Lung (tissue), 12 donors: ENCODE measurements around the gene CHRDL2. TPM values are rescaled to one million over a fixed set of nuclear protein-coding genes. Genes with fewer than 3 reads are reported as not detected.

Experiments
- ATAC-seq: fragments of 200-7000 bp; cut with Tn5 transposase; one replicate; pipeline ENCODE4 v1.9.1; 2020; ENCODE audit warnings: moderate number of reproducible peaks; ENCODE audit not compliant: insufficient read depth, low FRiP score
- DNase-seq, 3 donors: peaks; one replicate each; pipeline ENCODE4 v3.0.0-alpha.2; 2013 to 2017
- H3K27ac ChIP-seq, 2 donors: one replicate each; pipeline ENCODE4 v1.5.1; 2013; ENCODE audit warnings: mild to moderate bottlenecking in 2 of 2, moderate library complexity in 2 of 2, control low read depth in 1 of 2, inconsistent platforms in 1 of 2, low read depth in 1 of 2, low read length in 1 of 2
- H3K27me3 ChIP-seq, 3 donors: one replicate each; pipeline ENCODE4 v1.5.1; 2013; ENCODE audit warnings: low read length in 2 of 3; ENCODE audit not compliant: control insufficient read depth in 3 of 3, insufficient read depth in 3 of 3
- H3K36me3 ChIP-seq, 4 donors: one replicate each; pipeline ENCODE4 v1.5.1; 2013; ENCODE audit warnings: low read length in 4 of 4, mild to moderate bottlenecking in 1 of 4, moderate library complexity in 1 of 4; ENCODE audit not compliant: control insufficient read depth in 4 of 4, insufficient read depth in 4 of 4
- H3K4me1 ChIP-seq, 5 donors: one replicate each; pipeline ENCODE4 v1.5.1; 2013; ENCODE audit warnings: low read length in 5 of 5, mild to moderate bottlenecking in 2 of 5, moderate library complexity in 1 of 5; ENCODE audit not compliant: control insufficient read depth in 5 of 5, insufficient read depth in 5 of 5
- H3K4me3 ChIP-seq: one replicate; pipeline ENCODE4 v1.5.1; 2013; ENCODE audit warnings: mild to moderate bottlenecking, control low read depth, moderate library complexity
- H3K9ac ChIP-seq, 2 donors: one replicate each; pipeline ENCODE4 v1.5.1; 2013; ENCODE audit warnings: low read length in 2 of 2, control low read depth in 1 of 2; ENCODE audit not compliant: insufficient read depth in 1 of 2
- H3K9me3 ChIP-seq, 4 donors: one replicate each; pipeline ENCODE4 v1.5.1; 2013; ENCODE audit warnings: low read length in 3 of 4, mild to moderate bottlenecking in 1 of 4, moderate library complexity in 1 of 4; ENCODE audit not compliant: control insufficient read depth in 4 of 4, insufficient read depth in 3 of 4
- WGBS, 2 donors: extraction: QIAGEN DNeasy Blood & Tissue Kit; methylation state at CpG; one replicate each; pipeline ENCODE4 v1.1.7; 2013; 5-methylcytosine and 5-hydroxymethylcytosine counted together
- polyA plus RNA-seq, 2 donors: library from polyadenylated mRNA; stranded (reverse); fragments of 200-250 nt; gene quantifications; one replicate each; pipeline ENCODE4 v1.2.1, GENCODE V29; 2013
- total RNA-seq, 2 donors: library from RNA; depleted of rRNA in 1 of 2; stranded (reverse); fragments of >200 nt in 1 of 2; gene quantifications; one replicate each; pipeline ENCODE4 v1.2.1, GENCODE V29; 2014 to 2021
- TF ChIP-seq, protein P1 (sequence below): IDR thresholded peaks from 2 replicates; pipeline ENCODE4 v1.5.1; 2012; ENCODE audit warnings: mild to moderate bottlenecking; ENCODE audit errors: control extremely low read depth, extremely low read depth
- donor health status: control.
- donor health status: control.
- donor health status: Bipolar disorder and iron deficiency.
- donor health status: healthy.
- donor health status: DM: yes; HTN: yes; CAD: no.

The CHRDL2 gene
- total and polyA plus RNA-seq, 4 donors, result 1.7 to 5.9 (median 4.8) TPM

DNA sequence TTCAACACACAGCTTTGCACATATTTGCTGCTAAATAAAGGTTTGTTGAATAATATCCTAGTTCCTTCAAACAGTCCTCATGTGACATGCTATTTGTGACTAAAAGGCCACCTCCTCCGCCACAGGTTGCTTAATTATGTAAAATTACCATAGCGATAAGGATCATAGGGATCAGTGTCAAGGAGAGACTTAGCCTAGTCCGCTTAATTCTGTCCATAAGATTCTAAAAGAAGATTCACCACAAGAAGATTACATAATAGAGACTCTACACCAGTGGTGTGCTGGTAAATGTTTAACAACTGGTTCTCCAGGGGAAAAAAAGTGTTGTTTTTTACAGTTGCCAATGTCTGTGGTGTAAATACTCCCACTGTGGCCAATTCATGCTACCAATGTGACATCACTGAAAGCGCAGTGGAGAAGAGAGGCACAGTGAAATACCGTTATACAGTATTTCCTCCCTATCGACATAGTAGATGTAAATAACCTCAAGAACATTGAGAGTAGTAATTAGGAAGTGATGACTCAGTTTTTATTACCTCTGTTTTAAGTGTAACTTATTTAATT, 4.2 kb upstream of the CHRDL2 start:
- DNase-seq, result no peak
- Histone ChIP-seq H3K4me3 (no peak overlapping the region), H3K4me1 (peaks cover 0 to 7% (median 0%) of the 10 kb centered on the region in 5 donors), H3K27me3 (peaks cover 0 to 24% (median 18%) of the 10 kb centered on the region in 3 donors), H3K9me3 (no peaks in the 10 kb centered on the region), H3K27ac (no peak overlapping the region), H3K9ac (no peak overlapping the region), H3K36me3 (no peaks in the 10 kb centered on the region)
- 72 to 74% methylated on average over 6 of the region's 6 CpGs for WGBS, 2 donors
- TF ChIP-seq, protein P1, sequence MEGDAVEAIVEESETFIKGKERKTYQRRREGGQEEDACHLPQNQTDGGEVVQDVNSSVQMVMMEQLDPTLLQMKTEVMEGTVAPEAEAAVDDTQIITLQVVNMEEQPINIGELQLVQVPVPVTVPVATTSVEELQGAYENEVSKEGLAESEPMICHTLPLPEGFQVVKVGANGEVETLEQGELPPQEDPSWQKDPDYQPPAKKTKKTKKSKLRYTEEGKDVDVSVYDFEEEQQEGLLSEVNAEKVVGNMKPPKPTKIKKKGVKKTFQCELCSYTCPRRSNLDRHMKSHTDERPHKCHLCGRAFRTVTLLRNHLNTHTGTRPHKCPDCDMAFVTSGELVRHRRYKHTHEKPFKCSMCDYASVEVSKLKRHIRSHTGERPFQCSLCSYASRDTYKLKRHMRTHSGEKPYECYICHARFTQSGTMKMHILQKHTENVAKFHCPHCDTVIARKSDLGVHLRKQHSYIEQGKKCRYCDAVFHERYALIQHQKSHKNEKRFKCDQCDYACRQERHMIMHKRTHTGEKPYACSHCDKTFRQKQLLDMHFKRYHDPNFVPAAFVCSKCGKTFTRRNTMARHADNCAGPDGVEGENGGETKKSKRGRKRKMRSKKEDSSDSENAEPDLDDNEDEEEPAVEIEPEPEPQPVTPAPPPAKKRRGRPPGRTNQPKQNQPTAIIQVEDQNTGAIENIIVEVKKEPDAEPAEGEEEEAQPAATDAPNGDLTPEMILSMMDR, result no peak
- no peak for ATAC-seq

DNA sequence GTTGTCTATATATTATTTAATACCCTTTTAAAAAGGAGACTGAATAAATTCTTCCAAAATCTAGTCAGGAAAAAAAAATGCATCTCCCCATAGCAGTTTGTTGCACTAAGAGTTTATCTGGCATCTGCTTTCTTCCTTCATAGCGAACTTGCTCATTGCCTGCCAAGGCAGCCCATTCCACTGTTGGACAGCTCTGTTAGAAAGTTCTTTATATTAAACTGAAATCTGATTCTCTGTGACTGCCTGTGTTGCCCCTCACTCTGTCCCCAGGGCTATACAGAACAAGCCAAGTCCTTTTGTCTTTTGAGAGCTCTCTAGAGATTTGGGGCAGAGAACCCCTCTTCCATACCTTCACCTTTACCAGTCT, 3.3 kb upstream of the CHRDL2 start:
- H3K9me3 ChIP-seq, result no peaks in the 10 kb centered on the region
- ATAC-seq (no peak), DNase-seq (peak in 2 of 3 donors; percentile 40 to 69)
- no peaks in the 10 kb centered on the region for H3K36me3 ChIP-seq
- H3K27ac ChIP-seq, result no peak overlapping the region
- 68 to 69% methylated on average over 1 of the region's 1 CpG for WGBS, 2 donors
- H3K4me3 ChIP-seq, result no peak overlapping the region
- TF ChIP-seq, protein P1, result no peak
- peaks cover 0 to 7% (median 0%) of the 10 kb centered on the region in 5 donors for H3K4me1 ChIP-seq
- H3K27me3 ChIP-seq, result peaks cover 0 to 31% (median 25%) of the 10 kb centered on the region in 3 donors
- no peak overlapping the region for H3K9ac ChIP-seq

DNA sequence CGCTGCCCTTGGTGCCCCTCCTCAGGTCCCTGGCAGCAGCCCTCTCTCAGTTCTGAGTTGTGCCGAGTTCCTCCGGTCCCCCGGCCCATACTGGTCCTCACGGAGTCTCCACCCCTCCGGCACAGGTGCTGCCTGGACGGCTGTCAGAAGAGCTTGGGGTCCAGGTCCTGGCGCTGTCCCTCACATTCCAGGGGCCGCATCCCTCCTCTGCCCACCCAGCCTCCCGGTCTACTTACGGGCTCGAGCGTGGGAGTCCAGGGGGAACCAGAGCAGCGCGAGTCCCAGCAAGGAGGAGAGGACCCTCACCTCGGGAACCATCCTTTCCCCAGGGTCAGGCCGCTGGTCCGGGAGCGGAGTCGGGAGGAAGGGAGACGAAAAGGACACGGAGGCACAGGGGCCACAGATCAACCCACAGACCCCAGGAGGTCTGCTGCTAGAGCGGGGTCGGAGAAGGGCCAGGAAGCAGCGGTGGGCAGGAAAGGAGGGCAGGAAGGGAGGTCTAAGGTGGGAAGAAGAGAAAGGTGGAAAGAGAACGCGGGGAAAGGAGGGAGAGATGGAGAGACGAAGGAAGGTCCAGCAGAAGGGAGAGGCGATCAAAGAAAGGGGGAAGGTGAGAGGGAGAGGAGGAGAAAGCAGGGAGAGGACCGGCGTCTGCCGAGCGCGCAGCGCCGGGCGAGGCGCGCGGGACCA, 510 bp downstream of the CHRDL2 start:
- 5 to 6% methylated on average over 29 to 40 of the region's 40 CpGs for WGBS, 2 donors
- Histone ChIP-seq H3K4me3 (no peak overlapping the region), H3K36me3 (no peaks in the 10 kb centered on the region), H3K4me1 (peaks cover 0 to 7% (median 0%) of the 10 kb centered on the region in 5 donors), H3K9me3 (no peaks in the 10 kb centered on the region), H3K9ac (no peak overlapping the region), H3K27me3 (peaks cover 0 to 39% (median 34%) of the 10 kb centered on the region in 3 donors), H3K27ac (no peak overlapping the region)
- ATAC-seq (no peak), DNase-seq (no peak)
- TF ChIP-seq, protein P1, result no peak
